HG03565 (cell line): Measurements from ENCODE around the gene GALNT16.
"Not testable (repeated sequence)": the region's sequence is repeated elsewhere in the genome, so short reads cannot be mapped to it uniquely, and the experiment has no call there.

Source experiments
- ATAC-seq: cut with Tn5 transposase; IDR thresholded peaks from one replicate; pipeline ENCODE4 v1.9.1; 2021; ENCODE audit warnings: mild to moderate bottlenecking, moderate library complexity; ENCODE audit not compliant: unreplicated experiment

The GALNT16 gene

DNA sequence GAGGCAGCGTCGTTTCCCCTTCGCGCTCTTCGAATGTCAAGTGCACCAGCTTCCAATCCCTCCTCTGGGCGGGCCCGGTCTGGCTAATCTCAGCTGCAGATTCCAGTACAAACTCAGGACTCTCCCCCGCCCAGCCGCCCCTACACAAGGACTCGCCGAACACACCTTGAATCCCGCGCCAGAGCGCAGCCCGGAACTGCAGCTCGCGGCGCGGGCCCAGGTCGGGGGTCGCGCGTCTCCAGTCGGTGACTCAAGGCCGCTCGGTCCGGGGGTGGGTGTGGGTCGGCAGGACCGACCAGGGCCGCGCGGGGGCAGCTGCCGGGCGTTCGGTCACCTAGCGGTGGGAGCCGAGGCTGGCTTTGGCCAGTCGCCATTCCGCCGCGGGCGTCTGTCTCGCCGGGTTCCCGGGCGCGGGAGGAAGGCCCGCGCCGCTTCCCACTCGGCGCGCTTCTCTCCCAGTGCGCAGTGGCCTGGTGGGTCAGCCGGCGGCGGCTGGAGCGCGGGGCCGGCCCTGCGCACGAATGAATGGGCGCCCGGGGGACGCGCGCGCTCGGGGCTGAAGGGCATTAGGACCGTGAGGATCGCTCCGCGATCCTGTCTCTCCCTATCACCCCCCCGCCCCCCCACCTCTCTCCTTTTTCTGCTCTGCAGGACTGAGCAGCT, at the start of gene GALNT16:
GALNT16 (plus strand) TSS at position 632 of the 663 bp plus-strand sequence. CDS start 133 bp downstream, outside the sequence.
- ATAC-seq: no peak

DNA sequence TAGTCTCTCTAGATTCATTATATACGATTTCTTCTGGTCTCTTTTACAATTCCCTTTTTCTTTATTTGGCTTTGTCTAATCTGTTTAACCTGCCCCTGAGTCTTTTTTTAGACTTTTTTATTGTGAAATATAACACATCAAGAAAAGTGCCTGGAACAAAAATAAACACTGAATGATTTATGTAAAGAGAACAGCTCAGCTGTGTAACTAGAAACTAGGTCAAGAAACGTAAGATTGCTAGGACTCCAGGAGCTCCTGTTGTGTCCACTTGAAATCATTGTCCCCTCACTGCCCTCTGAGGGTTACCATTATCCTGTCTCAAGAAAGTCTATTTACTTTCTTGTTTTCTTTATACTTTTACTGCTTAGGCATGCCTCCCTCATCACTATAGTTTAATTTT, 45.6 kb upstream of the GALNT16 start:
- ATAC-seq: no peak

DNA sequence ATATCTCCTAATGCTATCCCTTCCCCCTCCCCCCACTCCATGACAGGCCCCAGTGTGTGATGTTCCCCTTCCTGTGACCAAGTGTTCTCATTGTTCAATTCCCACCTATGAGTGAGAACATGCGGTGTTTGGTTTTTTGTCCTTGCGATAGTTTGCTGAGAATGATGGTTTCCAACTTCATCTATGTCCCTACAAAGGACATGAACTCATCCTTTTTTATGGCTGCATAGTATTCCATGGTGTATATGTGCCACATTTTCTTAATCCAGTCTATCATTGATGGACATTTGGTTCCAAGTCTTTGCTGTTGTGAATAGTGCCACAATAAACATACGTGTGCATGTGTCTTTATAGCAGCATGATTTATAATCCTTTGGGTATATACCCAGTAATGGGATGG, 42.3 kb upstream of the GALNT16 start:
- not testable (repeated sequence) for ATAC-seq

DNA sequence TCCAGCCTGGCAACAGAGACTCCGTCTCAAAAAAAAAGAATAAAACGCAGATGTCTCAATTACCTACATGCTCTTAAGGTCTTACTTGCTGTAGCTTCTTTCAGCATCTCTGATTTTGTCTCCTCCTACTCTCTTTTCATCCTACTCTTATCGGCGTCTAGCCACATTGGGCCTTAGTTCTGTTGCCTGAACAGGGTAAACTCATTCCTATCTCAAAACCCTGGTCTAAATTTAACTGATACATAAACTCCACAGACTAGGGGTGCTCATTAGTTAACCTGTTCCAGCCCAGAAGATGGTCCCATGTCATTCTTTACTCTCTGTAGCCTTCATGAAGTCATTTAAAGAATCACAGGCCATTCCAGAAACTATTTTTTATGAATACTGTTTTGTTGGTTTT, 35.0 kb upstream of the GALNT16 start:
- ATAC-seq: no peak

DNA sequence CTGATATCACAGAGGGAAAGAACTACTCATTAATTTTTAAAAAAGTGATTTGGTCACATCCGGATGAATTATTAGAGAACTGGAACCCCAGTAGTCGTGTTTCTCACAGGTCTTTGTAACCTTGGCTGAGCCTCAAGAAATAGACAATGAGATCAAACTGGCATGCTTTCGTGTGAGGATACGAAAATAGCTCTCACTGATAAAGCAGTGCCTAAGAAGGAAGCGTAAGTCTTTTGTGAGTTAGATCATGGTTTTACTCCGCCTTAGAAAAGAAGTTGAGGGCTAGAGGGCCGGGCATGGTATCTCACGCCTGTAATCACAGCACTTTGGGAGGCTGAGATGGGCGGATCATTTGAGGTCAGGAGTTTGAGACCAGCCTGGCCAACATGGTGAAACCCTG, 33.8 kb upstream of the GALNT16 start:
- no peak for ATAC-seq

DNA sequence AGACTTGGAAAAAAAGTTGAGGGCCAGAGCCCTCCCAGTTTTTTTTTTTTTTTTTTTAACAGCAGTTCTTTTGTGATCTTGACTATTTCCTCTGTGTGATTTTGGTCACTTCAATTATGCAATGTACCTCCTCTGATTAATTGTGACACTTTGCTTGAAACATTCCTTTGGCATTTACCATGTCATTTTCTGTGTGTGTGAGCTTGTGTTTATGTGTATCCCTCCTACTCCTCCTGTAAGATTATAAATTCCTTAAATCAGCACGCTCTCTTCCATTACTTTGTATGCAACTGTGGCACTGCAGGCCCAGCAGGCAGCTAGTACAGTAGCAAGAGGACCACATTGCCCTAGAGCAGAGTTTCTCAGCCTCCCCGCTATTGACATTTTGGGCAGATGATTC, 33.2 kb upstream of the GALNT16 start:
- no peak for ATAC-seq

DNA sequence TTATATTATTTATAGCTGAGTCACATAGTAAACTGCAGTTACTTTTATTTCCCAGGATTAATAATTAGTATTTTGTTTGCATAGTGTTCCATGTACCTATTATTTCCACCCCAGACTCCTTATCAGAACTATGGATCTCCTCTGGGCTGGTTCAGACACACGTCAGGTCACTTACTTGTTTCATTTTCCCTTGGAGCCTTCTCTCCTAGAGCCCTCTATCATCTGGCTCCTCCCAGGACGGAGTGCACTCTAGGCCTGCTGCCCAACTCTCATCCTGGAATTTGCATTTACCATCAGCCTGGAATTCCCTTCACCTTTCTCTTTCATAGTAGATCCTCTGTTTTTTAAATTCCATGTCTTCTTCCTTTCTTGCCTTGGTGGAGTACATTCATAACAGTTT, 28.5 kb upstream of the GALNT16 start:
- ATAC-seq: no peak

DNA sequence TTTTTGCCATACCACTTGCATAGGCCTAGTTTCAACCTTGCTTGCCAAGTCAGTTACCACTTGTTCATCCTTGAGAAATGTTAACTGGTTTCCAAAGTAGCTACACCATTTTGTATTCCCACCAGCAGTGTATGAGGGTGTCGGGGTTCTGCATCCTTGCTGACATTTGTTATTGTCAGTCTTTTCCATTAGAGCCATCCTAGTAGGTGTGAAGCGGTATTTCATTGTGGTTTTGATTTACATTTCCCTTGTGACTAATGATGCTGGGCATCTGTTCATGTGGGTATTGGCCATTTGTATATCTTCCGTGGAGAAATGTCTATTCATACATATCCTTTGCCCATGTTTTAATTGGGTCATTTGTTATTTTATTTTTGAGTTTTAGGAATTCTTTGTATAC, 27.6 kb upstream of the GALNT16 start:
- no peak for ATAC-seq

DNA sequence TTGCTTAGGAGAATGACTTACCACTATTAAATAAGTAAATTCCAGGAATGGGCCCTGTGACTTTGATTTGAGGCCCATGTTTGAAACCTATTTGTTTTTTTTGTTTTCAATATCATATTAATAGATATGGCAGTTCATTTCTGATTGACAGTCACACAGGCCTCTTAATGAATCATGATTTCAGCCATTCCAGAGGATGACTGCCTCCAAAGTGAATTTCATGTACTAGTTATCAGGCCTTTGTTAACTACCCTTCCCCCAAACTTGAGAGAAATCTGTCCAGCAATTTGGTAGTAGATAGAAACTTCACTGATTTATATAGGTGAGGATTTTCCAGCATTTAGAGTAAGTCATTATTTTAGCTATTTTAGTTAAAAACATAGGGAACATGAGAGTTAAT, 25.9 kb upstream of the GALNT16 start:
- ATAC-seq: no peak

DNA sequence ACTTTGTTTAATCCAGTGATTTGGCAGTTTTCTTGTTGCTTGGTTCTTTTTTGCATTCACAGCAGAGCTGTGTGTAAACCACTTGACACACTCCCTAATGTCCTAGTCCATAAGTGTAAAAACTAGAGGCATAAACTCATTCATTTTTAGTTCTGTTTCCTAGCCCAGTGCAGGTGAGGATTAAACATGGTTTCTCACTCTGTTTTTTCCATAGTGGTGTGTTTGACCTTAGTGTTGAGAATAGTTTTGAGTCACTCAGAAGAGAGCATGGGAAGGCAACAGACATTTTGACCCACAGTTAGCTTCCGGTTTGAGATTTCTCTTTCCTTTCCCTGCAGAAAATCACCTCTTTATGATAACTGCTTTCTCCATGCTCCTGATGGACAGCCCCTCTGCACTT, 24.2 kb upstream of the GALNT16 start:
- ATAC-seq: no peak

DNA sequence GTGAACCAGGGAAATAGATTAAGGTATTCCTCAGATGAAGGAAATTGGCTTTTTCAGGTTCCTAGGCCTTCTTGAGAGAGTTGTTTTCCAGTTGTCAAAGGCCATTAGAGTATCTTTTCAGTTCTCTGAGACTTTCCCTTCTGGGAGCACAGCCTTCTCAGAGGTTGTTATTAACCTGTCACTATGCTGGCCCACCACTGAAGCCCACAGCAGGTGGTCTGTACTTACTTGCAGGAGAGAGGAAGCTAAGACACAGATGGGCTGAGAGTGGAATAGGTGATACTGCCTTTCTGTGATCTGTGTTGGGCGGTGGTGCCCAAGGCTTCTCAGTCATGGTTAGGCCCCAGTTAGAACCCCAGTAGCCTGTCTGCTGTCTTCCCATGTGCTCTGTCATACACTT, 22.8 kb upstream of the GALNT16 start:
- ATAC-seq: no peak

DNA sequence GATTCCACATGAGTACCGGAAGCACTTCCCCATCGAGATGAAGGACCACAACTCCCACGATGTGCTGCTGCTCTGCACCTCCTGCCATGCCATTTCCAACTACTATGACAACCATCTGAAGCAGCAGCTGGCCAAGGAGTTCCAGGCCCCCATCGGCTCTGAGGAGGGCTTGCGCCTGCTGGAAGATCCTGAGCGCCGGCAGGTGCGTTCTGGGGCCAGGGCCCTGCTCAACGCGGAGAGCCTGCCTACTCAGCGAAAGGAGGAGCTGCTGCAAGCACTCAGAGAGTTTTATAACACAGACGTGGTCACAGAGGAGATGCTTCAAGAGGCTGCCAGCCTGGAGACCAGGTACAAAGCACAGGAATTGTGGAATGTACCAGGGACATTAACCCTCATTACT, 22.4 kb upstream of the GALNT16 start:
- ATAC-seq: no peak

DNA sequence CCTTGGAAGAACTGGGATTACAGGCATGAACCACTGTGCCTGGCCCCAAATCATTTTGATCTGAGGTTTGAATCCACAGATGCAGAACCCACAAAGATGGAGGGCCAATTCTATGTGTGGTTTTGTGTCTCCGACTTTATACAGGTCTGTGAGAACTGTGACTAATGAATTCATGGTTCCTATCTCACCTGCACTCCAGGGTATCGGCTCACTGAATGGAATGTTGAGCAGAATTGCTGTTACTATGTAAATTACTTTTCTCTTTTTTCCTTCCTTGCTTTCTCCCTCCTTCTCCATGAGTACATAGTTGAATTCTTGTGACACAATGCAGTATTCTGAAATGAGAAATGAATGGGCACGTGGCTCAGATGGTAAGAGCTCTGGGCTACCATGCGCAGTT, 21.1 kb upstream of the GALNT16 start:
- no peak for ATAC-seq

DNA sequence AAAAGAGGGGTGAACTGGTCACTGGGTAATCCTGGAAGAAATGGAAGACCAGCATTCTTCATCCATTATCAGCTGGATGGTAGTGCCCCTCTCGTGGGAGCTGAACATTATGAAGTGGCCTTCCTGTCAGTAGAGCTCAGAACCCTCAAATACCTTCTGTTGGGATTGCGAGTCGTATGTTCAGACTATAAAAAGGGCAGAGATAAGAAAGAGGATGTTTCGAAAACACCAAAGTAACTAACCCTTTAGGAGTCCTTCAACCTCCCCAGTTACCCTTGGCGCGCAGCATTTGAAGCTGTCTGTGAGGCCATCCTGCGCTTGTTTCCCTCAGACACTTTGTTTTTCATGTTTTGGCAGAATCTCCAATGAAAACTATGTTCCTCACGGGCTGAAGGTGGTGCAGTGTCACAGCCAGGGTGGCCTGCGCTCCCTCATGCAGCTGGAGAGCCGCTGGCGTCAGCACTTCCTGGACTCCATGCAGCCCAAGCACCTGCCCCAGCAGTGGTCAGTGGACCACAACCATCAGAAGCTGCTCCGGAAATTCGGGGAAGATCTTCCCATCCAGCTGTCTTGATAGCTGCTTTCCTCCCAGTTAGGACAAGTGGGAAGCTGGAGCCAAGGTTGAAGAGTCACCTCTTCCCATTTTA, 19.3 kb upstream of the GALNT16 start:
- no peak for ATAC-seq

DNA sequence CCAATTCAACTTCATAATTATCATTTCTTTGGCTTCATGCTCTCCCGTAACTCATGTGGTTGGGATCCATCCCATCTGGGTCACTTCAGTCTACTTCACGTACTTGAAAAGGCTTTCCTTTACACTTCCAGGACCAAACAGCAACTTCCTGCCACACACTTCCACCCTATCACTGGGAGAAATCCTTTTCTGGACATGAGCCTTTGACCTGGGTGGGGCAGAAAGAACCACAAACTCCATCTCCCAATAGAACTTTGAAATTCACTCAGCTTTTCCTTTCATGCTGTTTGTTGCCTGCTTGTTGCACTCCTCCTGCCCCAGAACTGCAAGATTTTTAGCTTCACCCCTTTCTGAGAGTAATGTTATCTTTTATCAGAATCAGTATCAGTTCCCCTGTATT, 18.4 kb upstream of the GALNT16 start:
- ATAC-seq: no peak

DNA sequence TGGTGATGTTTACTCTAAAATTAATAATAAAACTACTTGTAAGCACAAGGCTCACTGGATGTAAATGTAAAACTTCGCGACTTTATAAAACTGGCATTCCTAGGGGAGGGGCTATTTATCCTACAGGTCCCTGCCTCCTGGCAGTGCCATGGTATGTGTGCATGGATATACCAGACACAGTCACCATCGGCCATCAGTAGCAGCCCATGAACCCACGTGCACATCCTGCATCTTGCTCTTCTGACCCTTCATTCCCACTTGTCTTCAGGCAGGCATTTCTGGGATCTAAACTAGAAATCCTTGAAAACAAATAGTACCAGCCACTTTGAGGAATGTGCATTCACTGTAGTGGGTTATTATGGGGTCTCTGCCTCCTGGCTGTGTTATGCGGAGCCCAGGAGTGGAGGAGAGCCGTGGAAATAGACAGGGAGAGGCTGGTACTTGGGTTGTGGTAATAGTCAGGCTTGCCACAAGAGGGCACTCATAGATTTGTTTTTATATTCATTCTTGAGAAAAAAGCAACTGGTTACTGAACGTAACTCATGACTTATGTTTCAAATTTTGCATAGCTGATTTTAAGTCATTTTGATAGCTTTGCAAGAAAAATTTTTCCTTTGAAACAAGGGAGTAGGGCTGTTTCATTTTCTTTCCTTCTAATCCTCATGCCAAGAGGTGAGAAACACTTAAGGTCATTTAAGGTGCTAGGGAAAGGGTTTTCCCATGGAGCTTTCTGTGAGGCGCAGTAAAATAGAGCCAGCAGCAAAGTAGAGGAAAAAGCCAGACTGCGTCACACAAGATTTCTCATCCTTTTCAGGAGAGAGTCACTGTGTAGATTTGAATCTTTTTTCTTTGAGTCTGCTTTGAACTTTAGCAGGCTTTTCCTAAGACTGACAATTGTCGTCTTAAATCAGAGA, 17.4 kb upstream of the GALNT16 start:
- no peak for ATAC-seq

DNA sequence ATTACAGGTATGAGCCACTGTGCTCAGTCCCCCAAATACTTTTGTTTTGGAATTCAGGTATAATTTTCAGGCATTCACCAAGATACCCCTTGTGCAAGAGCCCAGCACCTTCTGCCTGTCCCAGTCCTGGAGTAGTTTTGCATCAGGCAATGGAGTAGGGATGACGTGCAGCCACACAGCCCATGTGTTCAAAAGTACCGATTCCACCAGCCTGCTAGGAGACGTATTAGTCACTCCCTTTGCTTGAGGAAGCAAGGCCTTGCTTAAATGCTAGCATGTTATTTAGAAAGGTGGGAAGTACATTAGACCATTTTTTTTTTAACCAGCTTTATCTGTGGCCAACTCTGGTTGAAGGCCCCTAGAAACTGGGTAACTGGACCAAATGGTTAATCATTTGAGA, 15.0 kb upstream of the GALNT16 start:
- no peak for ATAC-seq

DNA sequence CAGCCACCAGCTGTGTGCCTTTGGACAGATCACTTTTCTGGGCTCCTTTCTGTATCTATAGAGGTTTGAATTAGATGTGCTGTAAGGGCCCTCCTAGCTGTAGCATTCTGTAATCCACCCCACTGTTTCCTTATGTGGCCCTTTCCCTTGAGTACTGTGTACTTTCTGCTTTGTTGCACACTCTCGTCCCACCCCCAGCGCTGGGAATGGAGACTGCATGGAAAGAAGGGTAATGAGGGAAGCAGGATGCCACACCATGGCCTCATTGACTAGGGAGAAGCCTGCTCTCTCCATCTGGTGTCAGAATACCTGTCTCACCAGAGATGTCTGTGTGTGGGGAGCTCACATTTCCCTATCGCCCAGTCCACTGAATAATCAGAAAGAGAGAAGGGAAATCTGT, 13.6 kb upstream of the GALNT16 start:
- no peak for ATAC-seq

DNA sequence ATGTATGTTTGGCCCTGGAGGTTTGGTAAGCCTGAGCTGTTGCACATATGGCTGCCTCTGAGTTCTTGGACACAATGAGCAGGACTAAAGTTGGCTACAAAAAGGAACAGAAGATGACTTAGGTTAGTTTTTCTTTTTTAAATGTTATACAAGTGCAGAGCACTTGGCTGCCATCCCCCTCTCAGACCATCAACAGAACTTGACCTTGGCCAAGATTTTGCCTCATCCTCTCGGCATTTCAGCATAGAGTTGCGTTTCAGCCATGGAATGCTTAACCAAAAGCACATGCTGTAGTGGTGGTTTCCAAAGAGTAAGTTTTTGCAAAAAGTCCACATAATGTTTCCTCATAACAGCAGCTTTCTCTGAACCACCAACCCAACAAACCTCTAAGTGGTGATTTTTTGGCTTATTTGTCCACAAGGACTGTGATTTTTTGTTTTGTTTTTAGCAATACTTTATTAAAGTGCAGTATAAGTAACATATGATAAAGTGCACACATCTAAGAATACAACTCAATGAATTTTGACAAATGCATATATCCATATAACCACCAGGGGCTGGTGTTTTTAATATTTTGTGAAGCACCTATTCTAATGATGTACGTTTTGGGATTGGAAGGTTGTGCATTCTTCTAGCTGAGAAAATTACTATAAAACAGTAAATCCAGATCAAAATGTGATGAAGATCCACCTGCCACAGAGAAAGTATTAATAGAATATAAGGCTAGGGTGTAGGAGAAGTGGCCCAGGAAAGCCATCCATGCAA, 12.1 kb upstream of the GALNT16 start:
- no peak for ATAC-seq

DNA sequence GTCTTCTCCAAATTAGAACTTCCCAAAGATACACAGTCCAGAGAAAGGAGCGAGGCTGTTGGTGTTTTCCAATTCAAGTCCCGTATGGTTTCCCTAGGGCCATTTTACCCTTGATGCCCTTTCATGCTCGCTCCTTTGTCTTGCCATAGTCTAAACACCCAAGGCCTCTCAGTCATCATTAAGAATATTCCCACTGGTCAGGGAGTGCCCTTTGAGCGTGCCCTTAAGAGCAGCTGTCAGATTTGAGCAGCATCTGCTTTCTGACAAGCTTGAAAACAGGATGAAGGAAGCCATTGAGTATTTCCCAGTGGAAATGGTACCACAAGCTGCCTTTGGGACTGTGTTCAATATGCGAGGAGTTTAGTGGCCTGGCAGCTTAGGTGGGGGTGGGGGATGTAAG, 10.4 kb upstream of the GALNT16 start:
- no peak for ATAC-seq

DNA sequence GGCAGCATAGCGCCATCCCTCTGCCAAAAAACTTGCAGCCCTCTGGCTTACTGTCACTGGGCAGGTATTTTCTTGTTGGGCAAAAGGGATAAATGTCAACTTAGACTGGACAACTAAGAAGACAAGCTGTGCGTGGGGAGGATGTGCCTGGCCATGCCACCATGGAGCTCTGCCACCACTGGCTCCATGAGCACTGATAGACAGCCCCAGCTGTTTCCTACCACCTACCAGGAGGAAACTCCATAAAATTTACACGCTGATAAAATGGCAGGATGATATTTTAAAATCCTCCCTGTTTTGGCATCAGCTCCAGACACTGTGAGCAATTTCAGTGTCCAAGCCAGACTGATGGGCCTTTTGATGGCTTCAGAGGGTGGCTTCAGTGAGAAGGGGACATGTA, 7.1 kb upstream of the GALNT16 start:
- no peak for ATAC-seq
